ENCODE data around the gene SPAG17. TPM values are rescaled to one million over a fixed set of nuclear protein-coding genes. Genes with fewer than 3 reads are reported as not detected.

Gene SPAG17
- total and polyA plus RNA-seq, 2 experiments from 2014 or later, result 0.42 to 1.2 TPM

- no peak for TF ChIP-seq CTCF (IDR thresholded peaks at IDR 0.05; ENCODE audit: low read depth, low read length)
- Histone ChIP-seq H3K4me3 (no peak overlapping the region), H3K27me3 (no peaks in the 10 kb centered on the region), H3K4me1 (ENCODE audit: low read depth) (peaks cover 2% of the 10 kb centered on the region), H3K9me3 (ENCODE audit: low read depth) (no peaks in the 10 kb centered on the region), H3K27ac (no peak overlapping the region), H3K36me3 (peaks cover 55% of the 10 kb centered on the region)
- no peak for DNase-seq (ENCODE audit: low read depth in 1 of 2, low spot score in 1 of 2)
These were observed 280.5 kb downstream of the SPAG17 start for GRCh38 chr1:117904485-117904884.
